DMS79 (cell line): Measurements from ENCODE around the gene LCE7A.
A peak's percentile ranks its signal among the peaks of the same experiment; 100 is the strongest.

ENCODE experiments used
- DNase-seq: peaks from one replicate; lab custom pipeline; 2025; lab: John Stamatoyannopoulos, UW

Gene LCE7A

GRCh38 chr1:152859696-152860095, at the start of gene LCE7A:
LCE7A (plus strand) TSS chr1:152859996; CDS start chr1:152860698, 702 bp downstream.
- DNase-seq: no peak

GRCh38 chr1:152811050-152811449, 48.7 kb upstream of the LCE7A start:
- no peak for DNase-seq

- no peak for DNase-seq
Measured at GRCh38 chr1:152811671-152812070, 48.1 kb upstream of the LCE7A start, which contains the start of gene LCE1B. LCE1B (plus strand) TSS chr1:152811971; CDS start chr1:152812447, 476 bp downstream.

- DNase-seq: no peak
Measured at GRCh38 chr1:152817309-152817708, 42.5 kb upstream of the LCE7A start.

GRCh38 chr1:152823294-152823693, 36.5 kb upstream of the LCE7A start:
- no peak for DNase-seq

GRCh38 chr1:152824964-152825363, 34.8 kb upstream of the LCE7A start:
- DNase-seq: no peak

- no peak for DNase-seq
Measured at GRCh38 chr1:152827173-152827572, 32.6 kb upstream of the LCE7A start, which contains the start of gene LCE1A. LCE1A (plus strand) TSS chr1:152827473; CDS start chr1:152827473, 0 bp downstream.

GRCh38 chr1:152836870-152837269, 22.9 kb upstream of the LCE7A start:
- DNase-seq: no peak

GRCh38 chr1:152842556-152842955, 17.2 kb upstream of the LCE7A start, which contains the start of gene LCE6A:
LCE6A (plus strand) TSS chr1:152842856; CDS start chr1:152843521, 665 bp downstream.
- no peak for DNase-seq

- no peak for DNase-seq
Measured at GRCh38 chr1:152855661-152856060, 4.1 kb upstream of the LCE7A start.

GRCh38 chr1:152858062-152858461, 1.7 kb upstream of the LCE7A start:
- DNase-seq: no peak

- DNase-seq: no peak
Measured at GRCh38 chr1:152860129-152860528, 333 bp downstream of the LCE7A start.

GRCh38 chr1:152861374-152861773, 1.6 kb downstream of the LCE7A start:
- no peak for DNase-seq

- no peak for DNase-seq
Measured at GRCh38 chr1:152864443-152864842, 4.6 kb downstream of the LCE7A start.

GRCh38 chr1:152866321-152866720, 6.5 kb downstream of the LCE7A start:
- no peak for DNase-seq

- peak; percentile 33 for DNase-seq
Measured at GRCh38 chr1:152869808-152870419, 10.1 kb downstream of the LCE7A start.

- no peak for DNase-seq
Measured at GRCh38 chr1:152870831-152871730, 11.3 kb downstream of the LCE7A start.

- no peak for DNase-seq
Measured at GRCh38 chr1:152871731-152872126, 11.9 kb downstream of the LCE7A start.

GRCh38 chr1:152873495-152873894, 13.7 kb downstream of the LCE7A start:
- no peak for DNase-seq

- no peak for DNase-seq
Measured at GRCh38 chr1:152876827-152877226, 17.0 kb downstream of the LCE7A start.

- no peak for DNase-seq
Measured at GRCh38 chr1:152878042-152878441, 18.2 kb downstream of the LCE7A start, which contains the start of gene SMCP. SMCP (plus strand) TSS chr1:152878322; CDS start chr1:152884423, 6,101 bp downstream.

GRCh38 chr1:152879559-152880198, 19.9 kb downstream of the LCE7A start:
- no peak for DNase-seq
